HepG2 (cell line): Measurements from ENCODE around the gene GRIN2D. TPM values are rescaled to one million over a fixed set of nuclear protein-coding genes. Genes with fewer than 3 reads are reported as not detected.
A peak's percentile ranks its signal among the peaks of the same experiment; 100 is the strongest.

Source experiments
- AFF4 ChIP-seq: sonication (generic); formaldehyde crosslinking; IDR thresholded peaks from 2 replicates; pipeline ENCODE4 v1.4.0; 2020; ENCODE audit warnings: missing genetic modification reagents
- CREM ChIP-seq, 2 experiments: sonication (generic) in 1 of 2; formaldehyde crosslinking in 1 of 2; IDR thresholded peaks; 2 replicates each; pipeline versions ENCODE4 v1.4.0 to v1.6.1; 2016 to 2020; ENCODE audit warnings: antibody characterized with exemption in 1 of 2, mild to moderate bottlenecking in 1 of 2, missing genetic modification reagents in 1 of 2
- GABPA ChIP-seq, 2 experiments: IDR thresholded peaks; 2 replicates each; pipeline ENCODE4 v1.6.1; 2011 to 2016; ENCODE audit warnings: low read depth in 2 of 2, low read length in 1 of 2, missing biosample characterization in 1 of 2, missing genetic modification characterization in 1 of 2
- HMG20B ChIP-seq: conservative IDR thresholded peaks from 2 replicates; pipeline ENCODE4 v1.6.1; 2016; ENCODE audit warnings: missing genetic modification reagents, missing compliant biosample characterization
- HNRNPH1 ChIP-seq: fragments of 200-400 bp; formaldehyde crosslinking; optimal IDR thresholded peaks from 2 replicates; pipeline ENCODE3; 2017; ENCODE audit warnings: mild to moderate bottlenecking, low read depth, low read length
- MLXIP ChIP-seq: sonication (generic); formaldehyde crosslinking; IDR thresholded peaks from 2 replicates; pipeline ENCODE4 v1.9.0; 2021; ENCODE audit warnings: missing genetic modification reagents, borderline replicate concordance
- NFIC ChIP-seq: IDR thresholded peaks from 2 replicates; pipeline ENCODE4 v1.6.1; 2012; ENCODE audit warnings: mild to moderate bottlenecking, low read length, inconsistent platforms
- NFKB2 ChIP-seq: sonication (generic); formaldehyde crosslinking; IDR thresholded peaks from 2 replicates; pipeline ENCODE4 v1.4.0; 2020; ENCODE audit warnings: missing genetic modification reagents, borderline replicate concordance
- NR2C2 ChIP-seq: sonication (generic); formaldehyde crosslinking; IDR thresholded peaks from 2 replicates; pipeline ENCODE4 v1.4.0; 2020; ENCODE audit warnings: missing genetic modification reagents, mild to moderate bottlenecking, moderate library complexity, borderline replicate concordance
- PHF21A ChIP-seq: sonication (generic); formaldehyde crosslinking; IDR thresholded peaks from 2 replicates; pipeline ENCODE4 v1.5.0; 2020; ENCODE audit warnings: mild to moderate bottlenecking, missing genetic modification reagents
- RARG ChIP-seq: sonication (generic); formaldehyde crosslinking; IDR thresholded peaks from 2 replicates; pipeline ENCODE4 v1.4.0; 2020; ENCODE audit warnings: low read depth, mild to moderate bottlenecking, missing genetic modification reagents
- THAP11 ChIP-seq: IDR thresholded peaks from 2 replicates; pipeline ENCODE4 v1.6.1; 2016; ENCODE audit warnings: missing biosample characterization, missing genetic modification reagents
- ZBTB34 ChIP-seq: sonication (generic); formaldehyde crosslinking; IDR thresholded peaks from 2 replicates; pipeline ENCODE4 v1.8.0; 2022; ENCODE audit warnings: mild to moderate bottlenecking, missing genetic modification reagents
- ZMAT3 ChIP-seq: sonication (generic); formaldehyde crosslinking; conservative IDR thresholded peaks from 2 replicates; pipeline ENCODE4 v1.7.0; 2021; ENCODE audit warnings: missing genetic modification reagents
- ZNF30 ChIP-seq: sonication (generic); formaldehyde crosslinking; IDR thresholded peaks from 2 replicates; pipeline ENCODE4 v1.5.0; 2020; ENCODE audit warnings: mild to moderate bottlenecking, missing genetic modification reagents
- ZNF574 ChIP-seq: sonication (generic); formaldehyde crosslinking; IDR thresholded peaks from 2 replicates; pipeline ENCODE4 v1.4.0; 2020; ENCODE audit warnings: missing genetic modification reagents
- ZNF615 ChIP-seq: sonication (generic); formaldehyde crosslinking; IDR thresholded peaks from 2 replicates; pipeline ENCODE4 v1.5.0; 2020; ENCODE audit warnings: mild to moderate bottlenecking, missing genetic modification reagents, borderline replicate concordance
- ZNF776 ChIP-seq: sonication (generic); formaldehyde crosslinking; IDR thresholded peaks from 2 replicates; pipeline ENCODE4 v1.4.0; 2020; ENCODE audit warnings: mild to moderate bottlenecking, missing genetic modification reagents
- polyA plus RNA-seq, 8 experiments: library from polyadenylated mRNA; depleted of rRNA in 3 of 8; stranded (reverse) in 7 of 8; unstranded in 1 of 8; fragments of >200 nt; fragmentation: Illumina TruSeq in 4 of 8; extraction: Trizol in 4 of 8; gene quantifications; 2 replicates each; pipeline versions ENCODE4 v1.2.1 to v1.2.3, GENCODE V29; 2011 to 2016; ENCODE audit warnings: low read depth in 4 of 8, missing spikeins in 1 of 8, mixed read lengths in 1 of 8; ENCODE audit not compliant: insufficient read depth in 1 of 8
- total RNA-seq, 5 experiments: library from RNA; depleted of rRNA; stranded (reverse); fragments of >200 nt; fragmentation: Illumina TruSeq; extraction: Trizol; gene quantifications; 2 replicates each; pipeline ENCODE4 v1.2.3, GENCODE V29; 2016; ENCODE audit warnings: low read depth in 1 of 5

Gene GRIN2D
- total and polyA plus RNA-seq, 2 of the 13 experiments (the other 11 are each of a cell fraction or from before 2014, with no cell fraction given), result 0.02 to 0.13 TPM

- TF ChIP-seq ZBTB34, result no peak
- no peak for TF ChIP-seq HNRNPH1
- TF ChIP-seq THAP11 (CRISPR knock-in tag), result peak; percentile 100
- no peak for TF ChIP-seq NFIC
- no peak for TF ChIP-seq RARG
- TF ChIP-seq MLXIP (CRISPR knock-in tag), result no peak
- TF ChIP-seq GABPA (IDR thresholded peaks at IDR 0.05; ENCODE audit: low read depth, low read length), result no peak
- peak; percentile 72 for TF ChIP-seq GABPA (CRISPR knock-in tag; IDR thresholded peaks at IDR 0.05; ENCODE audit: low read depth)
- TF ChIP-seq PHF21A (CRISPR knock-in tag), result no peak
- no peak for TF ChIP-seq ZNF30 (CRISPR knock-in tag)
- peak; percentile 22; the same call in 1 of the 2 replicates for TF ChIP-seq NFKB2 (CRISPR knock-in tag)
- peak; percentile 77 for TF ChIP-seq NR2C2 (CRISPR knock-in tag)
- TF ChIP-seq ZMAT3 (CRISPR knock-in tag), result no peak
- TF ChIP-seq ZNF574 (CRISPR knock-in tag), result peak; percentile 72
- TF ChIP-seq HMG20B (CRISPR knock-in tag), result no peak
- no peak for TF ChIP-seq AFF4 (CRISPR knock-in tag)
- TF ChIP-seq ZNF776 (CRISPR knock-in tag), result no peak
- TF ChIP-seq CREM (IDR thresholded peaks at IDR 0.05), result peak; percentile 91
- TF ChIP-seq CREM (CRISPR knock-in tag; IDR thresholded peaks at IDR 0.05), result no peak
- TF ChIP-seq ZNF615 (CRISPR knock-in tag), result no peak
Observed at GRCh38 chr19:48419158-48419920, 25.9 kb downstream of the GRIN2D start (continued).
